ENCODE data around the gene PRR30. TPM values are rescaled to one million over a fixed set of nuclear protein-coding genes. Genes with fewer than 3 reads are reported as not detected.
A peak's percentile ranks its signal among the peaks of the same experiment; 100 is the strongest.

Gene PRR30
- total RNA-seq, 2 donors from 2014 or later: not detected

DNA sequence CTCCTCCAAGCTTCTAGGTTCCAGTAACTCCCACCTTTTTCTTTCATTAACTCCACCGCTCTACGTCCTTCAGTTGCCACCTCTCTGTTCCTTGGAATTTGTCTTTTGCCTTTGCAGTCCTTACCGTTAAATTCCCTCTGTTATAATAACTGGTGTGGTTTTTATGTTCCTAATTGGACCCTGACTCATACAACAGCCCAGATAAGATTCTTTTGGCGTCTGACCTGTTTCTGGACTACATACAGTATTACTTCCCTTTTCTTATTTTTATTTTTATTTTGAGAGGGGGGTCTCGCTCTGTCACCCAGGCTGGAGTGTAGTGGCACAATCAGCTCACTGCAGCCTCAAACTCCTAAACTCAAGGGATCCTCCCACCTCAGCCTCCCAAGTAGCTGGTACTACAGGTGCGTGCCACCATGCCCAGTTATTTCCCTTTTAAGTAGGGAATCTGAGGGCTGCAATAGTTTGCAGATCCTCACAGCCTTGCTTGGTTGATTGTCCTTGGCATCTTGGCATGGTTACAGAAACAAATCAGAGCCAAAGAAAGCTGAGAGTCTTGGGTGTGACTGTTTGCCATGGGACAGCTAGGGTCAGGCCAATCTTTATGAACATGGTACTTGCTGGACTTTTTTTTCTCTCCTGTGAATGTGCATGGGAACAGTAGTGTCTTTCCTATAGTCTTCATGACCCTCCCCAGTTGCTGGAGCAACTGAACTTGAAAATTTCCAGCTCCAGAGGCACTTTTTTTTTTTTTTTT, 31.5 kb upstream of the PRR30 start:
- no peak for ATAC-seq
- Mint-ChIP-seq H3K27ac (no peak overlapping the region), H3K27me3 (peaks cover 19% of the 10 kb centered on the region)

DNA sequence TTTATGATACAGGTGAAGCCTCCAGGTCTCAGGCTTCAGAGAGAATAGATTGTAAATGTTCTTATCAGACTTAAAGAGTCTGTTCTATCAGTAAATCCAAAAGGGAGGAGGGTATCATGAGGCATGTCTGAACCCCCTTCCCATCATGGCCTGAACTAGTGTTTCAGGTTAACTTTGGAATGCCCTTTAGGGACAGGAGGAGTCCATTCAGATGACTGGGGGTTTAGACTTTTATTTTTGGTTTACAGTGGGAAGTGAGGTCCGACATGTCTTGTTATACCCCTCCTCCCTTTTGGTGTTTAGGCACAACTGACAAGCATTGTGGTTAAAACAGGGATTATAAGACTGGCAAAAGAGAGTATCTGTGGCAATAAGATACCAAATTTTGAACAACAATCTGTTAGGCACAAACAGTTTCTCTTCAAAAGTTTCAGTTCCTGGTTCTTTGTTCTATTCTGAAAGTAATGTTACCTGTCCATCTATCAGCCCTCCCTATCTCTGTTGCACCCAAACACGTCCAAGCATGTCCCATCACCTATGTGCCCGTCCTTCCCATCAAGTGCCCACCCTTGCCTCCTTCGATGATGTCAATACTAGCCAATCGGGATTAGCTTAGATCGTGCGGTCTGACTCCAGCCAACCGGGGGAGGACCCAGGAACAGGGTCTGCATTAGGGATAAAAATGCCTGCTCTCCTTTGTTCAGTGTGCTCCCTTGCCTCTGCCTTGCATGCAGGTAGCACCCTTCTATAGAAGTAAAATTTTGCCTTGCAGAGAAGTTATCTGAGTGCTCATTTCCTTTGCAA, 26.0 kb upstream of the PRR30 start:
- ATAC-seq (no peak), DNase-seq (no peak)
- H3K9me3 ChIP-seq (ENCODE audit: control insufficient read depth, low read length, poor library complexity, severe bottlenecking): no peaks in the 10 kb centered on the region
- H3K36me3 Mint-ChIP-seq (ENCODE audit: low read depth): no peaks in the 10 kb centered on the region
- H3K4me1 Mint-ChIP-seq: peaks cover 7% of the 10 kb centered on the region
- H3K27me3 Mint-ChIP-seq: peaks cover 14% of the 10 kb centered on the region
- no peak overlapping the region for H3K27ac Mint-ChIP-seq
- no peak overlapping the region for H3K4me3 Mint-ChIP-seq

More for the DNA sequence above, 31.5 kb upstream of the PRR30 start:
- Mint-ChIP-seq H3K36me3 (ENCODE audit: low read depth) (no peaks in the 10 kb centered on the region), H3K4me1 (peaks cover 11% of the 10 kb centered on the region), H3K4me3 (no peak overlapping the region)
- DNase-seq: no peak
- no peaks in the 10 kb centered on the region for H3K9me3 ChIP-seq (ENCODE audit: control insufficient read depth, low read length, poor library complexity, severe bottlenecking)

- Mint-ChIP-seq H3K36me3 (ENCODE audit: low read depth) (no peaks in the 10 kb centered on the region), H3K4me1 (peaks cover 5% of the 10 kb centered on the region), H3K27me3 (peaks cover 11% of the 10 kb centered on the region), H3K4me3 (peak overlapping the region; percentile 52), H3K27ac (no peak overlapping the region)
- DNase-seq: no peak
- no peak for ATAC-seq
- no peaks in the 10 kb centered on the region for H3K9me3 ChIP-seq (ENCODE audit: control insufficient read depth, low read length, poor library complexity, severe bottlenecking)
Measured at GRCh38 chr2:27162151-27163121, 23.2 kb upstream of the PRR30 start.

DNA sequence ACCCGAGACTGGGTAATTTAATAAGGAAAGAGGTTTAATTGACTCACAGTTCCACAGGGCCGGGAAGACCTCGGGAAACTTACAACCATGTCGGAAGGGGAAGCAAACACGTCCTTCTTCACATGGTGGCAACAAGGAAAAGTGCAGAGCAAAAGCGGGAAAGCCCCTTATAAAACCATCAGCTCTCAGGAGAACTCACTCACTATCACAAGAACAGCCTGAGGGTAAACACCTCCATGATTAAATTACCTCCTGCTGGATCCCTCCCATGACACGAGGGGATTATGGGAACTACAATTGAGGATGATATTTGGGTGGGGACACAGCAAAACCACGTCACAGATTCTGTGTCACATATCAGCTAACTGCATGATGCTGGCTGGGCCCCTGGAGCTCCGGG, 21.0 kb upstream of the PRR30 start:
- Mint-ChIP-seq H3K27me3 (peaks cover 10% of the 10 kb centered on the region), H3K36me3 (ENCODE audit: low read depth) (no peaks in the 10 kb centered on the region), H3K27ac (no peak overlapping the region), H3K4me3 (no peak overlapping the region), H3K4me1 (no peaks in the 10 kb centered on the region)
- DNase-seq (no peak), ATAC-seq (no peak)
- H3K9me3 ChIP-seq (ENCODE audit: control insufficient read depth, low read length, poor library complexity, severe bottlenecking): no peaks in the 10 kb centered on the region

DNA sequence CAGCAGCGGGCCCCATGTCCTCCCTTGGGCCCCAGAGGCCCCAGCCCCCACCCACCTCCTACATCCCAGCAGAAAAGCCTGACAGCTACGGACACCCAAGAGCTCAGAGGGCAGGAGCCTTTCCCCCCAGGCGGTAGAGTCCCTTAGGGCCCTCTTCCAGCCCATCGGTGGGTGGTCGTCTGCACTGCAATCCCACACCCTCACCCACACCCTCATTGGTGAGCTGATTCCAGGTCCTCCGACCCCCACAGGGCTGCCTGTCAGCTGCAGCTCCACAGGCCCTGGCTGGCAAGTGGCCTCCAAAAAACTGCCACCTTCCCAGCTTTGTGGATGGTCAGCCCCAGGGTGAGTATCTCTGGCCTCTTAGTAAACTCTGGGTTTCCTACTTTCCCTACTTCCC, 20.1 kb upstream of the PRR30 start:
- Mint-ChIP-seq H3K36me3 (ENCODE audit: low read depth) (no peaks in the 10 kb centered on the region), H3K27ac (no peak overlapping the region), H3K4me1 (no peaks in the 10 kb centered on the region), H3K4me3 (no peak overlapping the region), H3K27me3 (peaks cover 10% of the 10 kb centered on the region)
- no peaks in the 10 kb centered on the region for H3K9me3 ChIP-seq (ENCODE audit: control insufficient read depth, low read length, poor library complexity, severe bottlenecking)
- ATAC-seq (no peak), DNase-seq (no peak)

DNA sequence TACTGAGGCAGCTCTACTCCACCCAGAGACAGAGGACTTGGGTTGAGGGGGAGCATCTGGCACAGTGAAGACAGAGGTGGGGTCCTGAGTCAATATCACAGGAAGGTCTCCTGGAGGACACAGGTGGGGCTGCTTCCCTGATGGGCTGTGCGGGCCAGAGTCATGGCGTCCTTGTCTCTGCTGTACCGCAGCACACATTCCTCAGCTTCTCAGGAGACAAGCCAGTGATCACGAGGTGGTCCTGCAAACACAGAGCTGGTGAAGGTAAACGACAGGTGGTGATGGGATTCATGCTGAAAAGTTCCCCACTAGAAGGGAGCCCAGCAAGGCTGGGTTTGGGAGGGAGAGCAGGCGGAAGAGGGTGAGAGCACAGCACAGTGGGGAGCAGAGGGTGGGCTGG, 19.3 kb upstream of the PRR30 start:
- H3K27ac Mint-ChIP-seq: no peak overlapping the region

DNA sequence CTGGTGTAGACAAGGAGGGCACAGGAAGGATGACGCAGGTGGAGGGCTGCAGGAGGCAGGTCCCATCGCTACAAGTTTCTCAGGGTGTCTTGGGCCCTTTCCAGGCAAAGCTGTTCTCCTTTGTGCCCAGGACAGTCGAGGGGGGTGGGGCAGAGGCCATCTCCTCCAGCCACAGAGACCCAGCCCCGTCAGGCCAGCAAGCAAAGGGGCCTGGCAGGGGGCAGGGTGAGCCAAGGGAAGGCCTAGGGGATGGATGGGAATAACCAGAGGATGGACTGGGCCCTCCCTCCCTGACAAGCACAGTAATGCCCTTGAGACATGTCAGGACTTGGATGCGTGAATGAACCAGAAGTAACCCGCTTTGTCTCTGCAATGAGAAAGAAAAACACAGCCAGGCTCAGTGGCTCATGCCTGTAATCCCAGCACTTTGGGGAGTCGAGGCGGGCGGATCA, 15.9 kb upstream of the PRR30 start:
- H3K4me3 Mint-ChIP-seq: no peak overlapping the region
- no peak overlapping the region for H3K27ac Mint-ChIP-seq
- no peak for DNase-seq
- no peaks in the 10 kb centered on the region for H3K36me3 Mint-ChIP-seq (ENCODE audit: low read depth)
- no peak for ATAC-seq
- H3K4me1 Mint-ChIP-seq: peaks cover 4% of the 10 kb centered on the region
- no peaks in the 10 kb centered on the region for H3K9me3 ChIP-seq (ENCODE audit: control insufficient read depth, low read length, poor library complexity, severe bottlenecking)
- H3K27me3 Mint-ChIP-seq: peaks cover 14% of the 10 kb centered on the region

More for the DNA sequence above, 19.3 kb upstream of the PRR30 start:
- H3K9me3 ChIP-seq (ENCODE audit: control insufficient read depth, low read length, poor library complexity, severe bottlenecking): no peaks in the 10 kb centered on the region
- Mint-ChIP-seq H3K36me3 (ENCODE audit: low read depth) (no peaks in the 10 kb centered on the region), H3K4me1 (peaks cover 2% of the 10 kb centered on the region), H3K4me3 (no peak overlapping the region), H3K27me3 (peaks cover 18% of the 10 kb centered on the region)
- DNase-seq (no peak), ATAC-seq (no peak)

- no peak for DNase-seq
- Mint-ChIP-seq H3K4me3 (no peak overlapping the region), H3K27me3 (peaks cover 14% of the 10 kb centered on the region), H3K36me3 (ENCODE audit: low read depth) (no peaks in the 10 kb centered on the region), H3K4me1 (peaks cover 4% of the 10 kb centered on the region), H3K27ac (no peak overlapping the region)
- no peaks in the 10 kb centered on the region for H3K9me3 ChIP-seq (ENCODE audit: control insufficient read depth, low read length, poor library complexity, severe bottlenecking)
- no peak for ATAC-seq
Measured at GRCh38 chr2:27154488-27154887, 15.3 kb upstream of the PRR30 start.

DNA sequence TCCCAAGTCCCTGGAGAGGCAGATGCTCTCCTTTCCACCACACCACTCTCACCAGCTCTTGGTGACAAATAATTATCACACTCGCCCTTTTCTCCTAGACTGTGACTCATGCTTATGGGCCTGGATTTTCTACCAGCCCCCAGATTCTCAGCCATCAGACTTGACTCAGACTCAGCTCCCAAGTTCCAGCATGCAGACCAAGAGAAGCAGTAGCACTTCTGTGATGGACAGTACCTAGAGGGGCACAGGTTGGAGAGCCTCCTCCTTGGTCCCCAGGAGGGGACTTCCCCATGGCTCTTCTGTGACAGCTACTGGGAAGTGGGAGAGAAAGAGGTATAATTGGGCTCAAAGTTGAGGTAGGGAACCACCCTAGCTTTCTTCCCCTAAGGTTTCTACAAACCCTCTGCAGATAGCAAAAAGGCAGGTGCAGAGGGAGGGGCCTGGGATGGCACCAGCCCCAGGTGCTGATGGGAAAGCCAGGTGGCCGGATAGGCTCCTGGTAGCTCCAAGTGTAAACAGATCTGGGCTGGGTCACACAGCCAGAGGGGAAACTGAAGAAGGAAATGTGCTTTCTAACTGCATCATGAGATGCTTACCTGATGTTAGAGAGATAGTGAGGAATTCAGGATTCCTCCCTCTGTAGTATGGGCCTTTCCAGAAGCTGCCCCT, 13.7 kb upstream of the PRR30 start:
- DNase-seq (no peak), ATAC-seq (no peak)
- H3K36me3 Mint-ChIP-seq (ENCODE audit: low read depth): no peaks in the 10 kb centered on the region
- no peak overlapping the region for H3K4me3 Mint-ChIP-seq
- H3K9me3 ChIP-seq (ENCODE audit: control insufficient read depth, low read length, poor library complexity, severe bottlenecking): no peaks in the 10 kb centered on the region
- H3K27ac Mint-ChIP-seq: no peak overlapping the region
- H3K4me1 Mint-ChIP-seq: peaks cover 7% of the 10 kb centered on the region
- peaks cover 21% of the 10 kb centered on the region for H3K27me3 Mint-ChIP-seq

DNA sequence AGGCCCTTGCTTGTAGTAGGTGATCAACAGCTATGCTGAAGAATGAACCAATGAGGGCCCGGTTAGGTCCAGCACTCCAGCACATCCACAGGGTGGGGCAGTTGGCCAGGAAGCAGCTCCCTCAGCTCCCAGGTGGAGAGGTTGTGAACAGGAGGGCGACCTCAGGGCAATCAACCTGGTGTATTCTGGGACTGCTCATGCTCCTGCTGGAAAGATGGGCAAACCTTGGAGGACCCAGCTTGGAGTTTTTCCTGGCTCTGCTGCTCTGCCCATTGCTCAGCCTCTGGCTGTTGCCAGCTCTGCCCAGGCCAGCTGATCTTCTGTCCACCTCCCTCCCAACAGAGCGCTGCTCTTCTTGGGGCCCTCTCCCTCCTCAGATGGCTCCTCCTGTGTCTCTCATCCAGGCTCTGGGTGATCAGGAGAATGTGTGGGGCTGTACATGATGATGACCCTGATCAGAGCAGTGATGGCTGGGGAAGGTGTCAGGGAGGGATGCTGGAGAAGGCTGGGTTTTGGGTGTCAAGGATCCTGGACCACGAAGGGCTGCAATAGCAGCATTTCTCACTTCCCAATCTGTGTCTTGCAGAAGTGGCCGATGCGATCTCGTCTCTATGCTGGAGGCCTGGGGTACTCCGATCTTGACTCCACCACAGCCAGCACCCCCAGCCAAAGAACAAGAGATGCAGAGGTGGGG, 13.0 kb upstream of the PRR30 start:
- Mint-ChIP-seq H3K36me3 (ENCODE audit: low read depth) (no peaks in the 10 kb centered on the region), H3K27ac (no peak overlapping the region), H3K4me3 (no peak overlapping the region), H3K4me1 (peaks cover 7% of the 10 kb centered on the region), H3K27me3 (peaks cover 24% of the 10 kb centered on the region)
- DNase-seq: no peak
- ATAC-seq: no peak
- no peaks in the 10 kb centered on the region for H3K9me3 ChIP-seq (ENCODE audit: control insufficient read depth, low read length, poor library complexity, severe bottlenecking)

DNA sequence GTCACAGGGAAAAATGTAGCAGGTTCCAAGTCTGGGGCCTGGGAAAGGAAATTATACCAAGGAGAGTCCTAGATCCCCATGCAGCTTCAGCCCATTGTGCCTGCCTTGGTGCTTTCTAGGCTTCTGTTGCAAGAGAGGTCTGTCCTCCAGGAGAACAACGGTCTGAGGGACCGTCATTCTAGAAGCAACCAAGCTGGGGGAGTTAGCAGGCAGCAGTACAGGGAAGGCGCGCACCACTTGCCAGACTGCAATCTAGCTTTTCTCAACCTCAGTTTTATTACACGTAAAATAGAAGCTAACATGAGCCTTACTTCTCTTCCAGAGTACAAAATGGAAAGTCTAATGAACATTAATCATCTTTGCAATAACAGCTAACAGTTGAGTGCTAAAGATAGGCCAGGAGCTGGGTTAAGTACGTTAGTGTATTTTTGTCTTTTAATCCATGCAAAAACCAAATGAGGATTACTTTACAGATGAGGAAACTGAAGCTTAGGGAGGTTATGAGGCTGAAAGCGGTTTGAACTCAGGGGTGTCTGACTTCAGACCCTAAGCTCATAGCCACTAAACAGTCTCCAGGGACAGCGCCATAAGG, 11.5 kb upstream of the PRR30 start:
- ATAC-seq (no peak), DNase-seq (no peak)
- Mint-ChIP-seq H3K27ac (no peak overlapping the region), H3K36me3 (ENCODE audit: low read depth) (no peaks in the 10 kb centered on the region), H3K4me3 (no peak overlapping the region), H3K4me1 (peaks cover 7% of the 10 kb centered on the region), H3K27me3 (peaks cover 30% of the 10 kb centered on the region)
- H3K9me3 ChIP-seq (ENCODE audit: control insufficient read depth, low read length, poor library complexity, severe bottlenecking): no peaks in the 10 kb centered on the region

Data from T-helper 17 cell (primary cell).